Stimulated activated CD8-positive, alpha-beta memory T cell treated with anti-CD3 and anti-CD28 coated beads, Interleukin-4, amount 100 ng/mL, for 1 hour (primary cell): Measurements from ENCODE around the gene CD82.

ENCODE experiments used
- DNase-seq, 2 donors: peaks; one replicate each; pipeline ENCODE4 v3.0.0-alpha.2; 2020; ENCODE audit warnings: low read depth in 2 of 2, low spot score in 1 of 2

Gene CD82

DNA sequence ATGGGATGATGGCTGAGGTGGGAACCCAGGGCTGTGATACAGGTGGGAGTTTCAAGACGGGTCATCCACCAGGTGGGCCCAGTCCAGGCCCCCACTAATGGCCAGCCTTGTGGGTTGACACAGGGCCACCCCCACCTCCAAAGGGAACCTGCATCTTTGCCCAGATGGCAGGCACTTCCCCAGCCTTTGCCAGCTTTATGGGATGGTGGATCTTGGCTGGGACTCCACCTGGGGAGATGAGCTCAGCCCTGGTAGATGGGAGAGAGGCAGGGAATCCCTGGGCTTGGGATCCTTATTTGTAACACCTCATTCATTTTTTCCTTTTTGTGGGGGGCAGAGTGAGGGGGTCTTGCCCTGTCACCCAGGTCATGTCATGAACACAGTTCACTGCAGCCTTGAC is 33.4 kb downstream of the CD82 start:
- no peak for DNase-seq

DNA sequence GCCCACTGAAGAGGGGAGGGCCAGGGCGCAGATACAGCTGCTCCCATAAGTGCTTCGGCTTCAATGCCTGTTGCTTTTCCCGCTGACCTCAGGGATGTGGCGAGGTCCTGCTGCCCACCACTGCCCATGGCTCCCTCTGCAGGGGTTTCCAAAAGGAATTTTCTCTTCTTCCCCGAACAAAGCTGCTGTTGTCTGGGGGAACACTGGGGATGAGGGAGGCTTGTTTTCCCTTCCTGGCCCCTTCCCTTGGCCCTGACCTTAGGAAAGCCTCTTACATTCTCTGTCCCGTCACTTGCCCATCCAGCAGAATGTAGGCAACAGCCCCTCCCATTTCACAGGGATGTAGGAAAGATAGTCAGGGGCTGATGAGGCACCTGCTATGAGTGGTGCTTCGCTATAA is 34.8 kb downstream of the CD82 start:
- DNase-seq, result no peak

DNA sequence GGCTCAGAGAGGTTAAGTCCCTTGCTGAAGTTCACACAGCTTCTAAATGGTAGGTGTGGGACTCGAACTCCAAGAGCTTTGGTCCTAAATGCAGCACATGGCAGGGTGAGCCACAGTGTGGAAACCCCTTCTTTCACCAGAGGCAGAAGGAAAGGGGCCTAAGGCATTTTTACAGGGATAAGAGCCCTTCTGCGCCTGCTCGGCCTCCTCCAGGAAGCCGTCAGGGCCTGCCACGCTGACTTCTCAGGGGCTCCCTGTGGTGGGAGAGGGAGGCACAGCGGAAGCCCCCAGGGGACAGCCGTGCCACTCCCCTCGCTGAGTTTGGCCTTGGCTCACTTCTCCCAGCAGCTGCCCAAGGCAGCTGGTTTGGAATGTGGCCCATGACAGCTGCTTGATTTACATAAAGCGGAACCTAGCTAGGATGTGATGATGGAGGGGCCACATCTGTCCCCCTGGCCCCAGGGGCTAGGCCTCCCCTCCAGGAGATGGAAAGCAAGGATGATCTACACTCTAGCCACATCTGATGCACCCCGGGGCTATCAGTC is 35.4 kb downstream of the CD82 start:
- no peak for DNase-seq

DNA sequence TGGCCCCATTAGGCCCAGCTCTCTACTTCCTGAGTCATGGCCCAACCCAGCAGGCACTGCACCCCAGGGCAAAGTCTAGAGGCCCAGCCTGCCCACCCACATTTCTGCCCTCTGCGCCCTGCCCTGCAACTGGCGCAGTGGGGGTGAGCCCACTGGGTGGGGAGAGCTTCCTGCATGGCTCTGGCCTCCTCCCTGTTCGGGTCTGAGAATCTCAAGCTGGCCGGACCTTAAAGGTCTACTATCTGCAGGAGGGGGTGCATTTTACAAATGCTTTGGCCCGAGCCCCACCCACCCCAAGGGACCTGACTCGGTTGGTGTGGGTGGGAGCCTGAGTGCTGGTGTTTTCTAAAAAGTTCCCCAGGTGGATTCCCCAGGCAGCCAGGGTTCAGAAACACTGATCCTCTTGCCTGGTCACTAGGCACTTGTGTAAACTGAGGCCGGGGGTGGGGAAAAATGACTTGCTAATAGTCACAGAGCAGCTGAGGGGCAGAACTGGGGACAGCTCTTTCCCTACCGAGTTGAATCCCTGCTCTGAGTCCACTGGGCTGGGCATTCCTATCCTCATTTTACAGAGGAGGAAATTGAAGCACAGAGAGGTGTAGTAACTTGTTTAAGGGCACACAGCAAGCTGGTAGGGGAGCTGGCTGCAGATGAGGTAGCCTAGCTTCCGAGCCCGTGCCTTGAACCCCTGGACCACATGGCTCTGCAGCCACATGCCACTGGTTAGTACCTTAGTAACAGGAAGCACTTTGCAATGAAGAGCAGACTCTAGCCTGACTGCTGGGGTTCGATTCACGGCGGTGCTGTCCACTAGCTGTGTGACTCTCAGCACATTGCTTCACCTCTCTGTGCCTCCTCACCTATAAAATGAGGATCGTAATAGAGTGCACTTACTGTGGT is 36.3 kb downstream of the CD82 start:
- no peak for DNase-seq

DNA sequence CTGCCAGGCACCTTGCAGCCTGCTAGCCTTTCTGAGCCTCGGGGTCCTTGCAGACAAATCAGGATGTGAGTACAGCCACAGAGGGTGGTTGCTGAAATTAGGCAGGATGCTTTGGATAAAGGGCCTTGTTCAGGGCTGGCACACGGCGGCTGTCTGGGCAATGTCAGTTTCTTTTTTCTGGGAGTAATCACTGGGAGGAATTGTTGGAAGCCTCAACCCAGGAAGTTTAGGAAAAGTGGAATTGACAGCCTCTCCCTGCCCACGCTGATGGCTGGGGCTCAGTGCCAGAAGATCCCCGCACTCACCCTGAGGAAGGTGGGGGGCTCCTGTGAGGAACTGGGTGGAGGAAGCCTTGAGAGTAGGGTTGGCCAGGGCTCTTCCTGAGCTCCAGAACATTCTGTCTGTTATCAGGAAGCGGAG is 37.4 kb downstream of the CD82 start:
- DNase-seq, result no peak

DNA sequence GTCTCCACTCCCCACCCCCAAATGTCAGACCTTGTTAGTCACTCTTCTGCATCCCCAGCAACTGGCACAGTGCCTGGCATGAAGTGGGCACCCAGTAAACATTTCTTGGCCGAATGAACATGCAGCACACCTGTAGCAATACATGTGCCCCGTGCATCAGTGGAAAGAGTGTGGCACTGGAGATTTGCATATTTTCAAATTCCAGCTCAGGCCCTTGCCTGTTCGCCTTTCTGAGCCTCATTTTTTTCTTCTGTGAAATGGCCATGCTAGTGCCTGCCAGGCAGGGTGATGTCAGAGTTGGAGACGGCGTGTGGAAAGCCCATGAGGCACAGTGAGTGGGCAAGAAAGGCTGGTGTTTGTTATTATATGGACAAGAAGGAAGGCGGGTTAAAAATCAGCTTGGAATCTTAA is 38.7 kb downstream of the CD82 start:
- no peak for DNase-seq

DNA sequence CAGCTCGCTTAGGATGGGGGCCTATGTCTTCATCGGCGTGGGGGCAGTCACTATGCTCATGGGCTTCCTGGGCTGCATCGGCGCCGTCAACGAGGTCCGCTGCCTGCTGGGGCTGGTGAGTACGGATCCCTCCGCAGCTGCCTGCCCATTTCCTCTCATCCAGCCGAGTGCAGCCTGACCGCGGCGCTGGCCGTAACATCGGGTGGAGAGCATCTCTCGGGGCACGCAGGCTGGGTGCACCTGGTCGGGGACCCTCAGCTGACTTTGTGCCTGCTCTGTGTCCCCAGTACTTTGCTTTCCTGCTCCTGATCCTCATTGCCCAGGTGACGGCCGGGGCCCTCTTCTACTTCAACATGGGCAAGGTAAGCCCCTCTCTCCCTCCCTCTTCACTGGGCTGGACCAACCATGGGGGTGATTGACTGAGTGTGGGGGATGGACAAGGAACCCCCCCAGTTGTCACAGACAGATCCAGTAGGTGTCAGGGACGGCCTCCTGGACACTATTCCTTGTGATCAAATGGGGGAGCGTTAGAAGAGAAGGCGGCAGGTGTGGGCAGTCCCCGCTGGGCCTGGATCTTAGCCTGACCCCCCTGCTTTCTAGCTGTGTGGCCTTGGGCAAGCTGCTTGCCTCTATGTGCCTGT is 39.7 kb downstream of the CD82 start:
- no peak for DNase-seq

DNA sequence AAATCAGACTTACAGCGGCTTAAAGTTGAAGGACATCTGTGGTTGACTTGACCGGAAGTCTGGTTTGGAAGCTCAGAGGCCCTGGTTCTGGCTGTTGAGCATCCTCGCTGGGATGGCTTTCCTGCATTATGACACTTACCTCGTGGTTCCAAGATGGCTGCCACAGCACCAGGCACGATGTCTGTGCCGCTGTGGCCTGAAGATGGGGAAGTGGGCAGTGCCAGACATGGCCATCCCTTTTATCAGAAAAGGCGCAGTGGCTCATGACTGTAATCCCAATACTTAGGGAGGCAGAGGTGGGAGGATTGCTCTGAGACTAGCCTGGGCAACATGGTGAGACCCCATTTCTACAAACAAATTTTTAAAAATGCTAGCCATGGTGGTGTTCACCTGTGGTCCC is 40.5 kb downstream of the CD82 start:
- no peak for DNase-seq

DNA sequence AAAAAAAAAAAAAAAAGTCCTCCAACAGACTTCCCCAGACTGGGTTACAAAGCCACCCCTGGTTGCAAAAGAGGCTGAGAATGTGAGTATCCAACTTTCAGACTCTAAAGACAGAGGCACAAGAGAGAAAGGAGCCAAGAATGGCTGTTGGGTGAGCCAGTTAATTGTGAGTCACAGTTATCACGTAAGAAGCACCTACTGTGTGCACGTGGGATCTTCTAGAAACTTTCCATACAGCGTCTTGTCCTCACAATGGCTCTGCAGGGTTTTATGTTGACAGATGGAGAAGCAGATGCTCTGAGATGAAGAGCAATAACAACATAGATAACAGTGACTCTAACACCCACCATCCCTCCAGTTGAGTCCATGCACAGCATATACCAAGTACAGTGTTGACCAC is 41.0 kb downstream of the CD82 start:
- DNase-seq, result no peak

DNA sequence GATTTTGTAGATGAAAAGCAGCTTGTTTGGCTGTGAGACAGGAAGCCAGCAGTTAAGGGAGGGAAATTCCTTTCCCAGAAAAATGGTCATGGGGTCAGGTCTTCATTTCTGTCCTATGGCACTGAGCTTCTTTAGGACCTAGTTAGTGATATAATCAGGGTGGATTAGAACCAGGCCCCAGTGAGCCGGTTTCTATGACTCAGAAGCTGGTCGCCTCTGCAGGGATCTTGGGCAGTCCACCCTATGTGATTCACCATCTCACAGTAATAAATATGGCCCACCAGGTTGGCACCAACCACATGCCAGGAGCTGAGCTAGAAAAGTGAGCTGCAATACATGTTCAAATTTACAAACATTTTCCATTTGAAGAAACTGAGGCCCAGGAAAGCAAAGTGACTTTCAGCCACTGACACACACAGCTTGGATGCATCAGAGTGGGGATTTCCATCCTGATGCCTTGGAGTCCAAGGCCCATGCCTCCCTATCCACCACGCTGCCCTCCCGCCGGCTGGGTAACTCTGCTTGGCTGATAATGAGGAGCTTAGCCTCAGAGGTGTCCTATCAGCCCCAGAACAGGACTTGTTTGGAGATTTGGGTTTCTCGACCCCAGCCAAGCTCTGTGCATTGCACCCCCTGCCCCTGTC is 42.0 kb downstream of the CD82 start:
- DNase-seq, result no peak

DNA sequence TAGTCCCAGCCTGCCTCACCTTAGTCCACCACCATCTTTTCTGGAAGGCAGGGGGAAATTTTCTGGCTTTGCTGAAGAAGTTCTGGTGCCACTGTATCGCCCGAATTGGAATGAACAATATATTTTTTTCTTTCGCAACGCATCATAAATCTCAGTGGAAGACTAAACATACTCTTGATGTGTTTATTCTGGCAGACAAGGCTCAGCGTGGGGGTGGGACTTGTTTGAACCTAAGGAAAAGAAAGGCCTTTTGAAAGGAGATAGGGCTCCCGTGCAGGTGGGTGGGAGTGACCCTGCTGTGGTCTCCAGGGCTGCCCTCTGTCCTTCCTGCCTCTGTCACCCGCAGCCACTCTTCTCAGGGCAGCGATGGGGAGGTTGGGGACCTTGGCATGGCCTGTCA is 42.5 kb downstream of the CD82 start:
- no peak for DNase-seq

DNA sequence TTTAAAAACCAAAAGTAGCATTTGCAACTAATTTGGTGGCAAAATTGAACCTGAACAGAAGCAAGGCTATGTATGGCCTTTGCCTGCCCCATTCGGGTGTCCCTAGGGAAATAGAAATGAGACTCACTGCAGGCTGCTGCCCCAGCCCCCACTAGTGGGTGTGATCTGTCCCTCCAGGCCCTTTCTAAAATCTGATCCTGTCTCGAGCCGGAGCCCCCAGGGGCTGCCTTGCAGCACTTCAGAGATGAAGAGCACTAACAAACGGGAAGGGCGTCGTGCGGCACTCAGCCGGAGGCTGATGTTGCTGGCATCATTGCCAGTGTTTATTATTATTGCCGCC is 43.2 kb downstream of the CD82 start:
- no peak for DNase-seq

DNA sequence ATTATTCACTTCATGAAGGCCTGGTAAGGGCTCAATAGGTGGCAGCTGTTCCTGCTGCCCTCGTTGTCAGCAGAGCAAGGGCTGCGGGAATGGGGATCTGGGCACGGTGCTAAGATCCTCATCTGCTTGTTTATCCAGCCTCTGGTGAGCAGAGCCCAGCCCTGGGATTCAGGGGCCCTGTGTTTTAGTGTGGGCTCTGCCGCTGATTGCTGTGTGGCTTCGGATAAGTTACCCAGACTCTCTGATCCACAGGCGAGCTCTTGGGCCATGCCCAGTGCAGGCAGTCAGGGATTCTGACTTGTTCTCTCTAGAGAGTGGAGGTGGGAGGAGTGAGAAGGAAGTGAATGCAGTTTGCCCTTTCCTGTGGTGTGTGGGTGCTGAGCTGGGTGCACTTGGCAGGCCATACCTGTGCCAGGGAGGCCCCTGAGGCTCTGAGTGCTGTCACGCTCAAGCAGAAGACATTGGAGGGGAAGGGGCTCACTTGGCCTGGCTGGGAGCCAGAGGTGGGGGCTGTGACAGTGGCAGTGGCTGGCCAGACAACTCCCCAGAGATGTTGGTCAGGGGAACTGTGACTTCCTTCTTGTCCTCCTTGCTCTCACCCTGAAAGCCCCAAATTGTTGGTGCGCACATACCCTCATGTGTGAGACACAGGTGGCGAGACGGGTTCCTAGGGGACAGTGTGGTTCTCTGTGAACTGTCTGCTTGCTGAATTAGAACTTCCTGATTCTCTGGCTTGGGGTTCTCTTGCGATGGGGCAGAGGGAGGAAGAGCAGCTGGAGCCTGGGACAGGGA is 43.7 kb downstream of the CD82 start:
- no peak for DNase-seq

DNA sequence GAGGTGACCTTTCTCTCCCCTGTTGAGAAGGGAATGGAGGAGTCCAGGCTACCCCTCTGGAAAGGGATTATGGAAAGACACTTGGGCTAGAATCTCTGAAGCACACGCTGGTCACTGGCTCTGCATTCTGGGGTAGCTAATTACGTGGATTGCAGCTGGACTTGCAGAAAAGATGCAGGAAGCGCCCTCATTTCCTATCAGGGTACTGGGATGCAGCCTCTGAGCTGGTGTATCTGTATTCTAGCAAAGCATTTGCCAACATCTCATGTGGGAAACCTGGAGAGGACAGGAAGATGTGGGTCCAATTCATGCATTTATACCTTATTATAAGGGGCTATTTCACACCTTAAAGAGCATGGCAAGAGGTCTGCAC is 44.3 kb downstream of the CD82 start:
- no peak for DNase-seq

DNA sequence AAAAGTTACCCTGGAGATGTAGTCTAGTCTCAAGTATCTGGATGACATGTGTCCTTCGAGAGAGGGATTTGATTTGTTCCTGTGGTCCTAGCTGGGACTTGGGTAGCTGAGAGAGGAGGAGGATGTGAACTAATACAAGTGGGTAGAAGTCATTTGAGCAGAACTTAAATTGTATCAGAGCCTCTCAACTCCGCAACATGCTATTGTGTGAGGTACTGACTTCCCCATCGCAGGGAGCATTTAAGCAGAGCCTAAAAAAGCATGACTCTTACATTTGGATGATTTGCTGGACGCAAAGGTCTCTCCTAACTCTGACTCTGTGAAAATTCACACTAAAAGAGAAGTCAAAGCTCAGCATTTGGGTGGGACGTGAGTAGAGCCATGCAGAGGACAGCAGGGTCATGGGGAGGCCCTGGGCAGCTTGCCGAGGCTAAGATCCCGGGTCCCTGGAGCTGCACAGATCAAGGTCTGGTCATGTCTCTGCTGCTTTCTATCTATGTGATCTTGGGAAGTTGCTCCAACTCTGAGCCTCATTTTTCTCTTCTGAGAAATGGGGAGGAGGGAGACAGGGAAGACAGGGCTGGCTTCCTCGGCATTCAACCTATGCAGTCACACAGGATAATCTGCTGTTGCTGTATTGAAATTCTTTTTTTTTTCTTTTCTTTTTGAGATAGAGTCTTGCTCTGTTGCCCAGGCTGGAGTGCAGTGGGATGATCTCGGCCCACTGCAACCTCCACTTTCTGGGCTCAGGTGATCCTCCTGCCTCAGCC is 44.9 kb downstream of the CD82 start:
- DNase-seq, result no peak

DNA sequence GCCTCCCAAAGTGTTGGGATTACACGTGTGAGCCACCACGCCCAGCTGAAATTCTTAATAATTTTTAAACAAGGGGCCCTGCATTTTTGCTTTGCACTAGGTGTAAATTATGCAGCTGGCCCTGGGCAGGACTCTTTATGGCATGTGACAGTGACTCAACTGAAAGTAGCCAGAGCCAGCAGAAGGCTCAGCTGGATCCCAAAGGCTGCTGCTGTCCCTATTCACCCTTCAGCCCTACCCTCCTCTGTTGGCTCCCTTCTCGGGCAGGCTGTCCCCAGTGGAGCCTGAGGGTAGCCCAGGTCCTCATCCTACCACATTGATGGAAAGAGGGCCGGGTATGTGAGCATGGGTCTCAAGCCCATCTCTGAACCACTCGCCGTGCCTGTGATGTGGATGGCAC is 45.6 kb downstream of the CD82 start:
- DNase-seq, result no peak

DNA sequence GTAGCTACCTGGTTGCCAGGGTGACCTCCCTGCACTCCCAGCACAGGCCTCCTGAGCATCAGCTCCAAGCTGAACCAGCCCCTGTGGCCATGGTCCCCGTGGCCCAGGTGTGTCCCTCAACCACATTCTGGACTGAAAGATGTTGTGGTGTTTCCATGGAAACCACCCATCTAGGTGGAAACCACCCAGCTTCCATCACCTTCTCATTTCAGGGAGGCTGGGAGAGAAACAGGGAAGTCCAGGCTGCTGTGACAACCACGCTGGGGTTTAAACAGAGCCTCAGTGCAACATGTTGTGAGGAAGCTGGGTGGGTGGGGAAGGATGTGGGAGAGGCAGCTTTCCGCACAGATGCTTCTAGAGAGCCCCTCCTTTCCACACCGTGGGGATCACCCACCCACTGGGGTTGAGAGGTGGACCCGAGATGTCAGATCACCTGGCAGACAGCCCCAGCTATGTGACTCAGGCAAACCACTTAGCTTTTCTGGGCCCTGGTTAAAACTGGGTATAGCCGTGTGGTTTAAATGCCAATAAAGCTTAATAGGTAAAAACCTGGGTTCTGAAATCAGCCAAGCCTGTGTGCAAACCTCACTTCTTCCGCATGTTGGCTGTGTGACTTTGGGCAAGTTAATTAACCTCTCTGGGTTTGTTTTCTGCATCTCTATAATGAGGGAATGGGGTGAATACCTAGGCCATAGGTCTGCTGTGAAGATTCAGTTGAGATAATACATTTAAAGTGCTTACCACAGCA is 46.4 kb downstream of the CD82 start:
- DNase-seq, result peak in 1 of 2 donors; percentile 56

DNA sequence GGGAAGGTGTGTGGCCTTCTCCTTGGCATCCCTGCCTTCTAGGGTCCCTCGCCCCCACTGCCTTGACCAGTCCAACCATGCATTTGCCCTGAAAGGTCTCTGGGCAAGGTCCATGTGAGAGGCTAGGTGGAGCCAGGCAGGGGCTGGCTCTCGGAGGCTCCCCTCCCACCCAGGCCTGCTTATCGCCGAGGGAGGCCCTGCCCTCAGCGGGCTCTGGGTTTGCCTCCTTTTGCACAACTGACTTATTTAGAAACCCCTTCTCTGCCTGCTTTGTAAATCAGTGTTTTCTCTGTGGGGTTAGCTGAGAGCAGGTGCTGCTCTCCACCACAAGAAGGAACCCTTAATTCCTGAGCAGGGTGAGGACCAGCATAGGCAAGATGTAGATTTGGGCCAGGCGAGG is 47.7 kb downstream of the CD82 start:
- no peak for DNase-seq

DNA sequence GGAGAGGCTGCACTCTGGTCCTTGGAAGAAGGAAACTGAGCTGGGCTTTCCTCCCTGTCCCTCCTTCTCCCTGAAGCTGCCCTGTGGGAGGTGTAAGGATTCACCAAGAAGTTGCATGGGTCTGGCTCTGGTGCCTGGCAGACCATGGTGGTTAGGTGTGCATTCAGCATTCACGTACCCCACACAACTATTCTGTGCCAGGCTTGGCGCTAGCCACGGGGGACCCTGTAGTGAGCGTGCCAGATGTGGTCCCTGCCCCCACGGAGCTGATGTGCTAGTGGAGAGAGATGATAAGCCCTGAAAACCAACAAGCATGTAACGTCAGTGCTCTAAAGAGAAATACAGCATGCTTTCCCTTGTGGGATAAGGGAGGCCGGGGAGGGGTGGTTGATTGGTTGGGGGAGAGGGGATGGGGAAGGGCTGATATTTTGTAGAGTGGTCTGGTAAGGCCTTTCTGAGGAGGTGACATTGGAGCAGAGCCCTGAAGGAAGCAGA is 48.9 kb downstream of the CD82 start:
- DNase-seq, result no peak
